Caco-2 (cell line): ENCODE data around the gene CAPZA2. TPM values are rescaled to one million over a fixed set of nuclear protein-coding genes. Genes with fewer than 3 reads are reported as not detected.

ENCODE experiments used
- BruUV-seq: library from RNA; stranded (reverse); fragments of 400-500 nt; replicated peaks from 2 replicates; lab custom pipeline; 2021; lab: Mats Ljungman, UMichigan
- CTCF ChIA-PET: fragments of 300-600 bp; sonication (Branson Sonifier 250); formaldehyde crosslinking; loops from one replicate; lab custom pipeline; 2022; ENCODE audit warnings: antibody characterized with exemption; lab: Charles Lee
- POLR2A ChIA-PET: fragments of 300-600 bp; sonication (Branson Sonifier 250); formaldehyde crosslinking; loops from one replicate; lab custom pipeline; 2022; ENCODE audit warnings: antibody characterized with exemption; lab: Charles Lee
- DNase-seq, 2 experiments: peaks; one replicate each; pipeline versions ENCODE4 v3.0.0 to v3.0.0-alpha.2; 2020 to 2022
- H3K27me3 ChIP-seq: replicated peaks from 2 replicates; pipeline ENCODE4 v1.6.0; 2011; ENCODE audit warnings: low read length; ENCODE audit not compliant: control insufficient read depth, insufficient read depth
- H3K36me3 ChIP-seq: 2 replicates; pipeline ENCODE4 v1.5.1; 2011; ENCODE audit warnings: low read length; ENCODE audit not compliant: control insufficient read depth, insufficient read depth
- H3K4me1 ChIP-seq: fragments of 250-450 bp; sonication (Bioruptor Pico); 2 replicates; pipeline ENCODE4 v1.5.1; 2020; ENCODE audit warnings: mild to moderate bottlenecking
- H3K4me3 ChIP-seq: 2 replicates; pipeline ENCODE4 v1.5.1; 2011; ENCODE audit warnings: low read depth, mild to moderate bottlenecking, control low read depth, low read length
- H3K9me3 ChIP-seq: fragments of 250-450 bp; sonication (Bioruptor Pico); 2 replicates; pipeline ENCODE4 v1.5.1; 2020; ENCODE audit warnings: mild to moderate bottlenecking, moderate library complexity
- H3K27ac Mint-ChIP-seq: one replicate; pipeline ENCODE4 v1.8.0; 2022; ENCODE audit warnings: mixed read lengths; ENCODE audit not compliant: unreplicated experiment
- H3K27me3 Mint-ChIP-seq: one replicate; pipeline ENCODE4 v1.8.0; 2022; ENCODE audit warnings: mixed read lengths; ENCODE audit not compliant: insufficient read depth, unreplicated experiment
- H3K36me3 Mint-ChIP-seq: one replicate; pipeline ENCODE4 v1.8.0; 2022; ENCODE audit warnings: mild to moderate bottlenecking, mixed read lengths; ENCODE audit not compliant: insufficient read depth, unreplicated experiment
- H3K4me1 Mint-ChIP-seq: one replicate; pipeline ENCODE4 v1.8.0; 2022; ENCODE audit warnings: low read depth, mixed read lengths; ENCODE audit not compliant: unreplicated experiment
- H3K4me3 Mint-ChIP-seq: one replicate; pipeline ENCODE4 v1.8.0; 2022; ENCODE audit warnings: mild to moderate bottlenecking, moderate library complexity, mixed read lengths; ENCODE audit not compliant: unreplicated experiment
- H3K9me3 Mint-ChIP-seq: one replicate; pipeline ENCODE4 v1.8.0; 2022; ENCODE audit warnings: mixed read lengths; ENCODE audit not compliant: unreplicated experiment
- CTCF ChIP-seq, 2 experiments: fragments of 200-600 bp in 1 of 2; IDR thresholded peaks; 1 replicate in 1 of 2; 2 replicates in 1 of 2; pipeline versions ENCODE4 v1.5.1 to v1.8.0; 2011 to 2022; ENCODE audit warnings: antibody characterized with exemption in 1 of 2, control low read depth in 1 of 2, inconsistent platforms in 1 of 2, low read depth in 1 of 2, low read length in 1 of 2, mild to moderate bottlenecking in 1 of 2, moderate library complexity in 1 of 2; ENCODE audit not compliant: insufficient read depth in 1 of 2, severe bottlenecking in 1 of 2, unreplicated experiment in 1 of 2
- intact Hi-C: fragments of 100-400 bp; cut with micrococcal nuclease; formaldehyde crosslinking; loops from one replicate; pipeline ENCODE4 v1.10.0; 2022; ENCODE audit not compliant: unreplicated experiment
- total RNA-seq: library from RNA; stranded (reverse); gene quantifications from 2 replicates; pipeline ENCODE4 v1.2.3, GENCODE V29; 2022

Gene CAPZA2
- total RNA-seq, 1 experiment from 2014 or later, result 271 TPM

- H3K4me3 Mint-ChIP-seq, result peak overlapping the region; percentile 94
- TF ChIP-seq CTCF (IDR thresholded peaks at IDR 0.05; ENCODE audit: insufficient read depth in 1 of 2, low read depth in 1 of 2, low read length in 1 of 2, severe bottlenecking in 1 of 2, unreplicated experiment in 1 of 2), result no peak
- Histone ChIP-seq H3K27me3 (no peaks in the 10 kb centered on the region), H3K4me1 (peaks cover 12% of the 10 kb centered on the region), H3K36me3 (no peaks in the 10 kb centered on the region), H3K4me3 (peak overlapping the region; percentile 91), H3K9me3 (no peaks in the 10 kb centered on the region)
- DNase-seq, result peak; percentile 73 to 81
- CTCF ChIA-PET, result interaction anchor here (0.8 kb wide), 1 partner anchor 22 kb away, joined by 3 read pairs; no protein-coding TSS in a partner anchor
- H3K9me3 Mint-ChIP-seq, result no peaks in the 10 kb centered on the region
- intact Hi-C loops, result loop anchor here (1.0 to 5.0 kb wide), 3 partner anchors 59 to 142 kb away; partner anchors contain the start of gene CAPZA2
- H3K27ac Mint-ChIP-seq, result peak overlapping the region; percentile 92
- H3K27me3 Mint-ChIP-seq, result no peaks in the 10 kb centered on the region
- peaks cover 14% of the 10 kb centered on the region for H3K36me3 Mint-ChIP-seq
- BruUV-seq, result TSS peak; percentile 84
- POLR2A ChIA-PET, result no interaction called here
- H3K4me1 Mint-ChIP-seq, result peaks cover 18% of the 10 kb centered on the region
Observed at GRCh38 chr7:116952635-116953371, 90.4 kb downstream of the CAPZA2 start.

- intact Hi-C loops, result loop anchor here (1.0 to 5.0 kb wide), 3 partner anchors 59 to 143 kb away; partner anchors contain the start of gene CAPZA2
- BruUV-seq, result no TSS peak
- no peaks in the 10 kb centered on the region for H3K36me3 ChIP-seq
- Mint-ChIP-seq H3K4me1 (peaks cover 18% of the 10 kb centered on the region), H3K9me3 (no peaks in the 10 kb centered on the region), H3K4me3 (peak within 1 kb of the TSS; percentile 94), H3K36me3 (peaks cover 14% of the 10 kb centered on the region), H3K27me3 (no peaks in the 10 kb centered on the region), H3K27ac (peak within 1 kb of the TSS; percentile 94)
- DNase-seq, result peak; percentile 74 to 75
- peaks cover 12% of the 10 kb centered on the region for H3K4me1 ChIP-seq
- ChIA-PET CTCF (interaction anchor here (0.5 to 0.8 kb wide), 2 partner anchors 23 to 605 kb away, joined by 3 read pairs; no protein-coding TSS in a partner anchor), POLR2A (no interaction called here)
- no peaks in the 10 kb centered on the region for H3K27me3 ChIP-seq
- no peak for TF ChIP-seq CTCF (IDR thresholded peaks at IDR 0.05; ENCODE audit: insufficient read depth in 1 of 2, low read depth in 1 of 2, low read length in 1 of 2, severe bottlenecking in 1 of 2, unreplicated experiment in 1 of 2)
- H3K9me3 ChIP-seq, result no peaks in the 10 kb centered on the region
- H3K4me3 ChIP-seq, result peak within 1 kb of the TSS; percentile 91
Observed at GRCh38 chr7:116953372-116953905, 91.1 kb downstream of the CAPZA2 start, which contains the start of gene ST7. Gene ST7, plus strand, starts transcription at chr7:116953501. Its CDS starts 40 bp downstream, at chr7:116953541.
